Mesendoderm (in vitro differentiated cells): ENCODE data around the gene SPTBN5.

Experiments
- DNase-seq: peaks from one replicate; pipeline ENCODE4 v3.0.0; 2013
- H2AK5ac ChIP-seq: 2 replicates; pipeline ENCODE4 v1.6.1; 2013; ENCODE audit warnings: low read length, inconsistent platforms
- H2BK120ac ChIP-seq: 2 replicates; pipeline ENCODE4 v1.6.1; 2013; ENCODE audit warnings: low read depth, mild to moderate bottlenecking, low read length, moderate library complexity, mixed read lengths
- H2BK15ac ChIP-seq: replicated peaks from 2 replicates; pipeline ENCODE4 v1.6.1; 2013; ENCODE audit warnings: low read depth, mild to moderate bottlenecking, moderate library complexity
- H2BK5ac ChIP-seq: 2 replicates; pipeline ENCODE4 v1.6.1; 2013; ENCODE audit warnings: low read length, inconsistent platforms
- H3K18ac ChIP-seq: 2 replicates; pipeline ENCODE4 v1.6.1; 2013; ENCODE audit warnings: mild to moderate bottlenecking, low read length, mixed read lengths
- H3K23ac ChIP-seq: one replicate; pipeline ENCODE4 v1.6.1; 2013; ENCODE audit warnings: low read length
- H3K27ac ChIP-seq: 2 replicates; pipeline ENCODE4 v1.5.1; 2013; ENCODE audit warnings: low read depth, mild to moderate bottlenecking, inconsistent platforms, low read length, moderate library complexity
- H3K27me3 ChIP-seq: 2 replicates; pipeline ENCODE4 v1.6.1; 2013; ENCODE audit warnings: low read length, control low read depth, mild to moderate bottlenecking, inconsistent platforms; ENCODE audit not compliant: insufficient read depth, poor library complexity
- H3K36me3 ChIP-seq: 2 replicates; pipeline ENCODE4 v1.6.1; 2013; ENCODE audit warnings: low read length, inconsistent platforms; ENCODE audit not compliant: control insufficient read depth, insufficient read depth
- H3K4ac ChIP-seq: one replicate; pipeline ENCODE4 v1.6.1; 2013; ENCODE audit warnings: low read depth, mild to moderate bottlenecking, low read length, moderate library complexity
- H3K4me1 ChIP-seq: 2 replicates; pipeline ENCODE4 v1.6.1; 2013; ENCODE audit warnings: low read depth, low read length, inconsistent platforms; ENCODE audit not compliant: control insufficient read depth
- H3K4me2 ChIP-seq: 2 replicates; pipeline ENCODE4 v1.6.1; 2013; ENCODE audit warnings: low read length
- H3K4me3 ChIP-seq: 2 replicates; pipeline ENCODE4 v1.5.1; 2013; ENCODE audit warnings: mild to moderate bottlenecking, low read length
- H3K56ac ChIP-seq: one replicate; pipeline ENCODE4 v1.6.1; 2013; ENCODE audit warnings: low read length
- H3K79me1 ChIP-seq: 2 replicates; pipeline ENCODE4 v1.6.1; 2013; ENCODE audit warnings: low read length, inconsistent platforms
- H3K79me2 ChIP-seq: 2 replicates; pipeline ENCODE4 v1.6.1; 2013; ENCODE audit warnings: mild to moderate bottlenecking, low read length; ENCODE audit not compliant: control insufficient read depth, insufficient read depth
- H3K9ac ChIP-seq: 2 replicates; pipeline ENCODE4 v1.6.1; 2013; ENCODE audit warnings: low read length, inconsistent platforms
- H4K5ac ChIP-seq: one replicate; pipeline ENCODE4 v1.6.1; 2013; ENCODE audit warnings: low read length
- H4K8ac ChIP-seq: one replicate; pipeline ENCODE4 v1.6.1; 2013; ENCODE audit warnings: low read depth, mild to moderate bottlenecking, control low read depth, low read length, moderate library complexity
- WGBS: extraction: QIAGEN DNeasy Blood & Tissue Kit; methylation state at CpG from one replicate; pipeline ENCODE4 v1.1.7; 2013; ENCODE audit warnings: low lambda C conversion rate, missing lambda C conversion rate; ENCODE audit not compliant: insufficient coverage; ENCODE audit errors: extremely low coverage; 5-methylcytosine and 5-hydroxymethylcytosine counted together

SPTBN5 gene

DNA sequence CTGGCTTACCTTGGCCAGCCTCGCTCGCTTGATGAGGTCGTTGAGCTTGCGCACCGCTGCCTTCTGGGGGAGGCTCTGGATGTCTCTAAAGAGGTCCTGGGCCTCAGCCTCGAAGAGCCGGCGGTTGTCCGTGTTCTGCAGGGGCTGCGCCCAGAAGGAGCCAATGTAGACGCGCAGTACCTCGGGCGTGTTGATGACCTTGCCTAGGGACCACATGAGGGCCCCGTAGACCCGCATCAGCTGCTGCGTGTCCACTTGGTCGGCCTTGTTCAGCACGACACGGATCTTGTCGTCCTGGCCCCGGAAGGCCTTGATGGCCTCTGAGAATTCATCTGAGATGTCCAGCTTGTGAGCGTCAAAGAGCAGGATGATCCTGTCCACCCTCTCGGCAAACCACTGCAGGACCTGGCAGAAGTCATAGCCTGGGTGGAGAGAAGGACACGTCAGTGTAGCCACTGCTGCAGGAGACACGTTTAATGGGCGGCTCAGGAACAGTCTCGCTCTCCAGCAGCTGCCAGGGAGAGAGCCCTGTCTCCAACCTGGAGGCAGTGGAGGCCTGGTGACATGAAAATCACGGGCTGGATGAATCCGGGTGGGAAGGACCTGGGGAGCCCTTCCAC, 25.5 kb upstream of the SPTBN5 start:
- no peak overlapping the region for H3K18ac ChIP-seq
- no peak overlapping the region for H3K56ac ChIP-seq
- H3K4me1 ChIP-seq, result no peaks in the 10 kb centered on the region
- no peaks in the 10 kb centered on the region for H3K79me2 ChIP-seq
- no peak overlapping the region for H3K4me3 ChIP-seq
- H3K4me2 ChIP-seq, result no peak overlapping the region
- no peak overlapping the region for H3K23ac ChIP-seq
- no peaks in the 10 kb centered on the region for H3K27me3 ChIP-seq
- H2AK5ac ChIP-seq, result no peak overlapping the region
- no peak overlapping the region for H3K4ac ChIP-seq
- no peak overlapping the region for H3K27ac ChIP-seq
- no peak overlapping the region for H2BK120ac ChIP-seq
- no peak overlapping the region for H2BK15ac ChIP-seq
- no peak overlapping the region for H2BK5ac ChIP-seq
- H4K8ac ChIP-seq, result no peak overlapping the region
- no peak overlapping the region for H4K5ac ChIP-seq
- H3K79me1 ChIP-seq, result peaks cover 2% of the 10 kb centered on the region
- no peak for DNase-seq
- H3K9ac ChIP-seq, result no peak overlapping the region
- H3K36me3 ChIP-seq, result peaks cover 8% of the 10 kb centered on the region
- WGBS, result no CpG with 5 or more reads among the region's 30 CpGs

GRCh38 chr15:41918506-41919126, 24.8 kb upstream of the SPTBN5 start:
- Histone ChIP-seq H3K36me3 (peaks cover 8% of the 10 kb centered on the region), H3K4me3 (no peak overlapping the region), H3K4me2 (no peak overlapping the region), H3K23ac (no peak overlapping the region), H4K5ac (no peak overlapping the region), H3K18ac (no peak overlapping the region), H3K79me2 (no peaks in the 10 kb centered on the region), H3K4me1 (no peaks in the 10 kb centered on the region), H3K27me3 (no peaks in the 10 kb centered on the region), H2BK120ac (no peak overlapping the region), H3K4ac (no peak overlapping the region), H3K56ac (no peak overlapping the region), H3K9ac (no peak overlapping the region), H4K8ac (no peak overlapping the region), H3K27ac (no peak overlapping the region), H2BK15ac (no peak overlapping the region), H2BK5ac (no peak overlapping the region), H3K79me1 (peaks cover 2% of the 10 kb centered on the region), H2AK5ac (no peak overlapping the region)
- WGBS, result no CpG with 5 or more reads among the region's 8 CpGs
- no peak for DNase-seq

GRCh38 chr15:41917767-41918430, 24.0 kb upstream of the SPTBN5 start:
- H3K9ac ChIP-seq, result no peak overlapping the region
- no CpG with 5 or more reads among the region's 10 CpGs for WGBS
- H3K4me1 ChIP-seq, result no peaks in the 10 kb centered on the region
- H2BK15ac ChIP-seq, result no peak overlapping the region
- H3K79me1 ChIP-seq, result peaks cover 2% of the 10 kb centered on the region
- DNase-seq, result no peak
- H4K5ac ChIP-seq, result no peak overlapping the region
- H3K36me3 ChIP-seq, result peaks cover 8% of the 10 kb centered on the region
- H2BK5ac ChIP-seq, result no peak overlapping the region
- H3K4me2 ChIP-seq, result no peak overlapping the region
- H3K56ac ChIP-seq, result no peak overlapping the region
- no peak overlapping the region for H2AK5ac ChIP-seq
- H3K4me3 ChIP-seq, result no peak overlapping the region
- H3K23ac ChIP-seq, result no peak overlapping the region
- no peak overlapping the region for H3K27ac ChIP-seq
- H3K4ac ChIP-seq, result no peak overlapping the region
- H4K8ac ChIP-seq, result no peak overlapping the region
- H3K18ac ChIP-seq, result no peak overlapping the region
- no peaks in the 10 kb centered on the region for H3K27me3 ChIP-seq
- H2BK120ac ChIP-seq, result no peak overlapping the region
- no peaks in the 10 kb centered on the region for H3K79me2 ChIP-seq

- H3K9ac ChIP-seq, result no peak overlapping the region
- H3K27me3 ChIP-seq, result no peaks in the 10 kb centered on the region
- no peaks in the 10 kb centered on the region for H3K4me1 ChIP-seq
- no peak overlapping the region for H2BK120ac ChIP-seq
- no peak overlapping the region for H3K27ac ChIP-seq
- no peak overlapping the region for H3K4me2 ChIP-seq
- no peak overlapping the region for H2BK15ac ChIP-seq
- H3K18ac ChIP-seq, result no peak overlapping the region
- DNase-seq, result no peak
- H4K5ac ChIP-seq, result no peak overlapping the region
- H3K4ac ChIP-seq, result no peak overlapping the region
- no peak overlapping the region for H3K4me3 ChIP-seq
- peaks cover 2% of the 10 kb centered on the region for H3K79me1 ChIP-seq
- no peaks in the 10 kb centered on the region for H3K79me2 ChIP-seq
- no peak overlapping the region for H2BK5ac ChIP-seq
- no CpG with 5 or more reads among the region's 6 CpGs for WGBS
- H3K23ac ChIP-seq, result no peak overlapping the region
- no peak overlapping the region for H3K56ac ChIP-seq
- H4K8ac ChIP-seq, result no peak overlapping the region
- no peak overlapping the region for H2AK5ac ChIP-seq
- peaks cover 8% of the 10 kb centered on the region for H3K36me3 ChIP-seq
These were observed 21.6 kb upstream of the SPTBN5 start for GRCh38 chr15:41915255-41915994.

DNA sequence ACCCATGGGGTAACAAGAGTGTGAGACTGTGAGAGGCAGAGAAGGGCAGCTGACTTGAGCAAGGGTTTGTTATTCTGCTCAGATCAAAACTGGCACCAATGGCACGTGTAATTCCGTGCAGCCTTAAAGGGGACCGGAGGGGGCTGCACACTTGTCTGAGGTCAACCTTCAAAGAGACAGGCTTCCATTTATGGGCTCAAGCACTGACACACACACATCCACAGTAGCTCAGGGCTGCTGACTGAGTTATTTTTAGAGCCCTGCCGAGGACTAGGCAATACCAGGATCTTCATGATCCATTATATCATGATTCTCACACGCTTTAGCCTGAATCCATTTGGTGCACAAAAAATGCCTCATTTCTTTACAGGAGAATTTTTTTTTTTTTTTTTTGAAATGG, 20.6 kb upstream of the SPTBN5 start:
- H3K4me2 ChIP-seq, result no peak overlapping the region
- H3K27ac ChIP-seq, result no peak overlapping the region
- no peak overlapping the region for H3K4me3 ChIP-seq
- H3K79me1 ChIP-seq, result peaks cover 2% of the 10 kb centered on the region
- no peak overlapping the region for H3K4ac ChIP-seq
- H3K79me2 ChIP-seq, result no peaks in the 10 kb centered on the region
- H3K56ac ChIP-seq, result no peak overlapping the region
- peaks cover 8% of the 10 kb centered on the region for H3K36me3 ChIP-seq
- no peak overlapping the region for H3K23ac ChIP-seq
- H3K4me1 ChIP-seq, result no peaks in the 10 kb centered on the region
- H2BK5ac ChIP-seq, result no peak overlapping the region
- WGBS, result no CpG with 5 or more reads among the region's 5 CpGs
- H2BK15ac ChIP-seq, result no peak overlapping the region
- no peaks in the 10 kb centered on the region for H3K27me3 ChIP-seq
- DNase-seq, result no peak
- H4K8ac ChIP-seq, result no peak overlapping the region
- H4K5ac ChIP-seq, result no peak overlapping the region
- H2AK5ac ChIP-seq, result no peak overlapping the region
- H3K18ac ChIP-seq, result no peak overlapping the region
- no peak overlapping the region for H3K9ac ChIP-seq
- H2BK120ac ChIP-seq, result no peak overlapping the region
